HG03571 (cell line): Measurements from ENCODE around the gene SIRT7.
A peak's percentile ranks its signal among the peaks of the same experiment; 100 is the strongest.

Experiments
- ATAC-seq: cut with Tn5 transposase; IDR thresholded peaks from one replicate; pipeline ENCODE4 v1.9.1; 2021; ENCODE audit not compliant: unreplicated experiment

Gene SIRT7

DNA sequence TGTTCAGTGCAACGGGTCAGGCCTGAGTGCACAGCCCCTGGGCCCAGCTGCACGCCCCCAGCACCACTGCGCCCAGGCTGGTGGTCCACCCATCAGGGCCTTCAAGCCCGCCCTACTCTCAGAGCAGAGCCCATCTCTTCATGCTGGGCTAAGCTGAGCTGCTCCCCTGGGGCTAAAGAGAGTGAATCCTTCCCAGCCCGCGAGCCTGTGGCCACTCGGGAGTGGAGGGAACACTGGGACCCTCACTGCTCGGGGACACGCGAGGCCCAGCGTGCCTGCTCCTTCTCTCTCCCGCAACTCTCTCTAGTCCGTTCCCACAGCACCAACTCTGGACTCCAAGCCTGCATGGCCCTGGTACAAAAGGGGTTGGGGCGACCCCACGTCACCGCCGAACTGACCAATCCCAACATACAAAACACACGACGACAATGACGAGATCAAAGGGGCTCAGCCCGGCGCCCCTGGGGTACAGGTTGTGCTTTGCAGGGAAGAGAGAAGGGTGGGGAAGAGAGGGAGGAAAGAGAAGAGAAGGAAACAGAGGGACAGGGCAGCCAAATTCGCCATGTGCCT is 4.1 kb upstream of the SIRT7 start:
- ATAC-seq, result no peak

DNA sequence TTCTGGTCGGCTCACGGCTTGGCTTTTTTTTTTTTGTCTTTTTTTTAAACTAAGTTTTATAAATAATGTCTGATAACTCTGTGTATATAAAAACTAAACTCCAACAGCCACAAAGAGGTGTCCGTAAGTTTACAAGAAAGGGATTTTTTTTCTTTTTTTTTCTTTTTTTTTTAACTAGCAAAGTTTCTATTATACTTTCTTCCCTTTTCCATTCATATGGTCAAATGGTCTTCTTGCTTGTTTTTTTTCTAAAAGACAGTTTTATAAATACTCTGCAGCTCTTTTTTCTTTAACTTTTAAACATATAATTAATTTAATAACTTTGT is 3.5 kb upstream of the SIRT7 start:
- ATAC-seq, result no peak

DNA sequence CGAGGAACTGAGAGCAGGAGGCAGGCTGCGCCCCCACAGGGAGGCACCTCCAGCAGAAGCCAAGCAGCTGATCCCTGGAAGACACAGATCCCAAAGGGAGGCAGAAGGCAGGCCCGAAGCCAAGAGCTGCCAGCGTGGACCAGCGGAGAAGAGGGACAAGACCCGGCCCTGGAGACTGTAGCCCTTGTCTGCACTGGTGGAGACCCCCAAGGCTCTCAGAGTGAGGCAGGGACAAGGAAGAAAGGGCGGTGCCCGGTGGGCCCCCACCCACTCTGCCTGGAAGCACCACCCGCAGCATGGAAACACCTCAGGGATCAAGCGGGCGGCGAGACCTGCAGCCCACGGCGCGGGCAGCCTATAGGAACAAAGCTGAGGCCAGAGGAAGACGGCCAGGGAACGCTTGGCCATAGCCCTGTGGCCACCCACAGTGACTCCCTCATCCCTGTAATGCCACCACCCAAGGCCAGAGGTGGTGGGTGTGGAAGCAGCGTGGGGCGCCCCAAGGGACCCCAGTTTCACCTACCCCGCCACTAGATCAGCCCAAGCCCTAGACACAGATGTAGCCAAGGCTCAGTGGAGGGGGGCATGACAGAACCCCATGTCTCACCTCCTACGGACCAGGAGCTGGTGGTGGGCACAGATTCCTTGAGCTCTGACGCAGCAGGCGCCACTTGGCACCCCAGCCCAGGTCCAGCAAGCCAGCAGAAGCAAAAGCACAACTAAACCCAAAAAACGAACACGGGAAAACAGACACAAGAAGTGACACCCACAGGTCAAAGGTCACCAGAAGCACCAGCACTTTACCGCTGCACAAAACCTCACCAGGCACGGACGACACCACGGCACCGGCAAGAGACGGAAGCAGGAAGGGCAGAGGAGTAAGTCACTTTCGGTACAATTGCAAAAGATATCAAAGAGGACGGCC is 2.9 kb upstream of the SIRT7 start:
- ATAC-seq, result no peak

DNA sequence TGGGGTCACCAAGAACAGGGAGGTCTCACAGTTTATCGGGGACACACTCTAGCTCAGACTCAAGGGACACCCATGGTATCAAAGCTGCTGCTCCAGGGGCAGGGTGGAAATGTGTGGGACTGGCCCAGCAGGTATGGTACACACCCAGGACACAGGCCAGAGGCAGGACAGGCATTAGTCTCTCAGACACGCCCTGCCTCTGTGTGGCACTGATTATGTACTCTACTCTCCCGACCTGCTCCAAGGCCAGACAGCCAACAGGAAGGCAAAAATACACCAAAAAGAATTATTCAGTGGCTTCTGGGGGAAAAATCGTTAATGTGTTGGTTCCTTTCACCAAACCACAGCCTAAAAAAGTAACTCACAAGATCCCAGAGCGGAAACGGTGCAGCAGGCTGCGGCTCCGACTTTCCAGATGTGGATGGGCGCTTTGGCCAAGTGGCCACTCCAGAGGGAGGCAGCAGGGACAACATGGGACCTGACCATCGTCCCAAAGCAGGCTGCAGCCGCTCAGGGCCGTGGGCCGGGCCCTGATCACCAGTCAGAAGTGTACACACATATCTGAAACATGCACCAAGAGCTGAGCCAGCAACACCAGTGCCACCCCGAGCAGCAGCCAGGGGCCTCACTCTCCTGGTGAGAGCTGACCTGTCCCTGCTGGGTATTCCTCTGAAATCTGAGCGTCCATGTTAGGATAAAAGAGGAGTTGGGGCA is 1.0 kb upstream of the SIRT7 start:
- ATAC-seq, result no peak

DNA sequence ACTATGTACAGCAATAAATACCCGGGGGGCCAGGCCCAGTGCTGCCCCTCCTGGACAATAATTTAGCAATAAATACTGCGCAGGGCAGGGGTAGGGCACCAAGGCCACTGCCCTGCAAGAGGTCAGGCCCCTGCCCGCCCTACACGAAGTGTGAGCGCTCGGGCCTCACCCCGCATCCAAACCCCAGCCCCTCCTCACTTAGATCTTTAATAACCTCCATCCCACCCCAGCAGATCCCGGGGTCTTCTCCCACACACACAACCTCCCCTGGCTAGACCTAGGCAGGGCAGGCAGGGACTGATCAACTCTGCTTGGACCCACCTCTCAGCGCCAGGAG is 325 bp upstream of the SIRT7 start:
- ATAC-seq, result peak; percentile 7

DNA sequence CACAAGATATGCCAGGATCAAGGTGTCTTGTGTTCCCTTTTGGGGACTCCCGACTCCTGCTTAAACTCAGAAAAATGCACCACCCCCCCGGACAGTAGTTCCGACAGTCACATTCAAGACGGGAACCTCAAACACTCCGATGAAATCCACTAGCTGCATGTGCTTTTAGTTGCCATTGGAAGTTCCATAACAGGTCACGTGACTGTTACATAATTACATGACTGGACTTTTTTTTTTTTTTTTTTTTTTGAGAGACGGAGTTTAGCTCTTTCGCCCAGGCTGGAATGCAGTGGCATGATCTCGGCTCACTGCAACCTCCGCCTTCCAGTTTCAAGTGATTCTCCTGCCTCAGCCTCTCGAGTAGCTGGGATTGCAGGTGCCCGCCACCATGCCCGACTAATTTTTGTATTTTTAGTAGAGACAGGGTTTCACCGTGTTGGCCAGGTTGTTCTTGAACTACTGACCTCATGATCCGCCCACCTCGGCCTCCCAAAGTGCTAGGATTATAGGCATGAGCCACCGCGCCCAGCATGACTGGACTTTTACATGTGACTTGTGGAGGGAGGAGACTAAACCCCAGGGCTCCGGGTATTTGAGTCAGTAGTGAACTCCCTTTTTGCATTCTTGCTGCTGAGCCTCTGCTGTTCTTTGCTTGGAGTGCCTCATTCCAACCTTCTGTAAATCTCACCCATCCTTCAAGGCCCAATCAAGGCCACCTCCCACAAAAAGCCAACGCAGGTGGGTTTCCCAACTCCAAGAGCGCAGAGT is 1.6 kb downstream of the SIRT7 start:
- no peak for ATAC-seq

DNA sequence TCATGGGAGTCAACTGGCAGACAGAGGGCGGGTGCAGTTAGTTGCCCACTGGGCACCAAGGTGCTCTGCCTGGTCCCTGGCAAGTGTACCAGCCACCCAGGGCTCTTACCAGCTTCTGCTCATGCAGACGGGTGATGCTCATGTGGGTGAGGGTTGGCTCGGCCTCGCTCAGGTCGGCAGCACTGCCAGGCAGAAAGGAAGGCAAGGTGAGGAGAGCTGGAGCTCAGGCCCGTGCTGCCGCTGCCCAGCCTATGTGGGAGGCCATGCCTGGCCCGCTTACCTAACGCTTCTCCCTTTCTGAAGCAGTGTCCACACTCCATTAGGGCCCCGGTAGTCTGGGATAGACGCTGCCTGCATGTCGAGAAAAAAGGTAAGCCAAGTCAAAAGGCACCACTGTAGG is 2.6 kb downstream of the SIRT7 start:
- ATAC-seq, result no peak

DNA sequence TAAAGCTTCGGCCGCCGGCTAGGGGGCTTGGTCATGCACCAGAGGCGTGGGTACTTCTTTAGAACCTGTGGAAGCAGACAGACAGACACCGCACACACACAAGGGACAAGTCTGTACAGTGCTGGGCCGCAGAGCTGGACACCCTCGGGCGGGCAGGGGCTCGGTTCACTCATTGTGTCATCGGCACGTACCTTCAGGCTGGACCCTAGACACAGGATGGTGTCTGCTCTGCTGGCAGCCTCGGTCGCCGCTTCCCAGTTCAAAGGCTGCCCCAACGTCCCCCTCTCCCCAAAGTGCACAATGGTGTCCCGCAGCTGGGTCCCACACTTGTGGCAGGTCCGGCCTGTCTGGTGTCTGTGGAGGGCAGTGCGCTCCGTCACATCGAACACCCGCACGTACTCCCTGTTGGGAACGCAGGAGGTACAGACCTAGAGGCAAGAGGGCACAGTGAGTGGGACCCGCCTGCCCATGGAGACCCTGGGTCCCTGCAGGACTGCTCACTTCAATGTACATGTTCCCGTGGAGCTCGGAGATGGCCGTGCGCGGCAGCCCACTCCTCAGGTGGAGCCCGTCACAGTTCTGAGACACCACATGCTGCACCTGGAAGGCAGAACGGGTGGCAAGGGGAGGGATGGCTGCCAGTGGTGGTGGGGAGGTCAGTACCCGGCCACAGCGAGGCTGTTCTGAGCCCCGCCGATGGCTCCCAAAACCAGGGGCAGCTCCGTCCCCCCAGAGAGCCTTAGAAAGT is 3.7 kb downstream of the SIRT7 start:
- no peak for ATAC-seq

DNA sequence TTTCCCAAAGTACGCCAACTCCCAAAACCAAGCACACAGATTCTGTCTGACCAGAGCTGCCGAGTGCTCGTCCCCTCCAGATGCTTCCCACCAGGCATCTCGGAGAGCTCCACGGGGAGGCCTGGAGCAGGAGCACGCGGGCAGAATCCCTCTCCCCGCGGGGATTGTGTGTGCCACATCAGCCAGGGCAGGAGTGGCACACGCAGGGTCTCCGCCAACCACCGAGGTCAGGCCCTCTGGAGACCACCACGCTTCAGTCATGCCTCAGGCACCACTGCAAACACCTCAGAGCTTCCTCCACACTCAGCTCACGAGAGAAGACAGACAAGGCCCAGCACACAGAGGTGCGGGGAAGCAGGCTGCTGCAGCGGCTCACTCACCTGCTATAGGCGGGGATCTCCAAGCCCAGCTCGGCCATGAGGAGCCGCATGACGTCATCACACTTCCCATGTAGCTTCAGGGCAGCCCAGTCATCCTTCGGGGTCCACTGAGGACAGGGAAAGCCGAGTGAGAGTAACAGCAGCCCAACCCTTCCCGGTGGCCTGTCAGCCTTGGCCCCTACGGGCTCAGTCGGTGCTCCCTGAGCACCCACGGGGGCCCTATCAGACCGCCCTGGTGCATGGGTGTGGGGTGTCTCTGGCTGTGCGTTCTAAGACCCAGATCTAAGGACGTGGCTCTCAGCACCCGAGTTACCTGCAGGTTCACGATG is 4.4 kb downstream of the SIRT7 start:
- ATAC-seq, result no peak

DNA sequence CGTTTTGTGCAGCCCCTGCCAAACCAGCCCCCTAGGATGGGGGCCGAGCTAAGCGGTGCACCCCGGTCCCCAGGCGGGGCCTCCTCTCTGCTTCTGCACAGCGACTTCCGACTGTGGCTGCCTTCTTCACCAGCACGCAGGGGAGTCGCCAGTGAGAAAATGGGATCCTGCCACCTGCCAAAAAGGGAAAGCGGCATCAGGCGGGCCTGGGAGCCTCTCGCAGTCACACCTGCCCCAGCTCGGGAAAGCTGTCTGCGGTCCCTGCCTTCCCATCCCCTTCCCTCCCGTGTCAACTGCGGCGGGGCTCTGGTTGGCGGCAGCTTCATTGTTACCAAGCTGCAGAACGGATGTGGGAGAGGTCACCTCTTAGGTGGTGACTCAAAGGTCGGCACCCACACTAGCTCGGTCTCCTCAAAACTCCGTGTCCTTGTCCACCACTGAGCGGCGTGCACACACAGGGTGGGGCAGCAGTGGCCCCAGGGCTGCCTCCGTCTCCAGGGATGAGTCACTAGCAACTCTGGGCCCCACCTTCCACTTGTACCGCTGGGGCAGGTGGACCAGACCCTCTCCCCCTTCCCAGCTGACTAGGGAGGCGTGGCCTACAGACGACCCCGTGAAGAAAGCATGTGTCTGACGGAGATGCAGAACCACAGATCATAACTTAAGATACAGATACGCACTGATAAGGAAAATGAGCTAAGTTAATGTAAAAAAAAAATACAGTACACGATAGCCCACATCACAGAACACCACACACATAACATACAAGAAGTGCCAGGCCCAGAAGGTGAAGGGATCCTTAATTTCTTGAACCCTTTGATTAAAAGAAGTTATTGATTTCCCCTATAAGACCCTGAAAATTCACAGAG is 5.3 kb downstream of the SIRT7 start:
- ATAC-seq, result no peak

DNA sequence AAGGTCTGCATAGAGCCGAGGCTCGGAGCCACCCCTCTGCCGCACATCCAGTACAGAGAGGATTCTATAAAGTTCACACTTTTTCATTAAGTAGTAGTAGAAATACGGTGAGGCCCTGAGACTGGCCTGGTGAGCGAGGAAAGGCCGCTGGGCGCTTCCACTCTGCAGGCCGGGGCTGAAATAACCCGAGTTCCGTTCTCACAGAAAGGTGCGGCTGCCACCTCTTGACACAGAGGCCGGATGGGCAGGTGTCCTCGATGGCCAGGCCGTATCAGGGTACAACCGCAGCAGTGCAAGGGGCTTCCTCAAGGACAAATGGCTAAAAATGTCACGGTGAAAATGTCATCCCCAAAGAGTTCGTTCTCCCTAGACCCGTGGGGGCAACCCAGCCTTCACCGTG is 6.0 kb downstream of the SIRT7 start:
- ATAC-seq, result no peak

DNA sequence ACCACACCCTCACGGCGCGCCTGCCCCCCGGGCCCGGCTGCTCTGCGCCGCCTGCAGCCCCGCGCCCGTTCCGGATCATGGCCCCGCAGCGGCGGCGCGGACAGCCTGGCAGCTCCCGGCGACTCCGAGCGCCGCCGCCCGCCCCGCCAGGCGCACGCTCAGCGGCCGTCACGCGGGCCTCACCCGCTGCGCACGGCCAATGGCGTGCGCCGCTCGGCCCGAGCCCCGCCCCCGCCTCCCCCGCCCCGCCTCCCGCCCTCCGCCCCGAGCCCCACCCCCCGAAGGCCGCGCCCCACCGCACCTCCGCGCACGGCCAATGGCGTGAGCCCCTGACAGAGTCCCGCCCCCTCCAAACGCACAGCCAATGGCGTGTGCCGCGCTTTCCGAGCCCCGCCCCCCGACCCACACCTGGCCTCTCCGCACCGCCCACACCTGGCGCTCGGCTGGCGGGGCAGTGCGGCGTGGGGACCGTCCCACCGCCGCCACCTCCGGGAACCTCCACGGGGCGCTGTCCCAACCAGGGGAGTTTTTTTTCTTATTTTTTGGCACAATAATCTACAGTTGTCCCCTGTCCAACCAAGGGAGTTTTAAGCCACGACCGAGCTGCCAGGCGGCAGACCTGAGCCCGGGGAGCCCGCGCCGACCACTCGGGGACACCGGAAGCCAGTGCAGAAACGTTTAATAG is 6.6 kb downstream of the SIRT7 start, which contains the start of gene PCYT2:
PCYT2 (minus strand) TSS at position 123 of the 685 bp plus-strand sequence; CDS start at position 79, 44 bp downstream.
- peak; percentile 55 for ATAC-seq

DNA sequence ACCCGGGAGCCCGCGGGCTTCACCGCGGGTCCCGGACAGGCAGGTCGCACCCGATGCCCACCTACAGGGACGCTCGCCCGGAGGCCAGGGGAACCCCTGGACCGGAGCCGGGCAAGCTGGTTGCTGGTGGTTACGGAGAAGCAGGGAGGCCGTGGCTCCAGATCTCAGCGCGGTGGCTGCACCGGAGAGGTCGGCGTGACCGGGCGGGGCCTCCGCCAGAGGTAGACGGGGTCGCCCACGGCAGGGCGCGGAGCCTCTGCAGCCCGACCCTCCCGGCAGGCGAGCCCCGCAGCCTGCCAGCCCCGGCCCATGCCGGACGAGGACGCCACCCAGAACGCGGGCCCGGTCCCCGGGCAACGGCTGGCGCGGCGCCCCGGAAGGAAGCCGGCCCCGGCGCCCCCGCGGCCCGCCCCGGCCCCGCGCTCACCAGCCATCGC is 7.1 kb downstream of the SIRT7 start:
- peak; percentile 18 for ATAC-seq

DNA sequence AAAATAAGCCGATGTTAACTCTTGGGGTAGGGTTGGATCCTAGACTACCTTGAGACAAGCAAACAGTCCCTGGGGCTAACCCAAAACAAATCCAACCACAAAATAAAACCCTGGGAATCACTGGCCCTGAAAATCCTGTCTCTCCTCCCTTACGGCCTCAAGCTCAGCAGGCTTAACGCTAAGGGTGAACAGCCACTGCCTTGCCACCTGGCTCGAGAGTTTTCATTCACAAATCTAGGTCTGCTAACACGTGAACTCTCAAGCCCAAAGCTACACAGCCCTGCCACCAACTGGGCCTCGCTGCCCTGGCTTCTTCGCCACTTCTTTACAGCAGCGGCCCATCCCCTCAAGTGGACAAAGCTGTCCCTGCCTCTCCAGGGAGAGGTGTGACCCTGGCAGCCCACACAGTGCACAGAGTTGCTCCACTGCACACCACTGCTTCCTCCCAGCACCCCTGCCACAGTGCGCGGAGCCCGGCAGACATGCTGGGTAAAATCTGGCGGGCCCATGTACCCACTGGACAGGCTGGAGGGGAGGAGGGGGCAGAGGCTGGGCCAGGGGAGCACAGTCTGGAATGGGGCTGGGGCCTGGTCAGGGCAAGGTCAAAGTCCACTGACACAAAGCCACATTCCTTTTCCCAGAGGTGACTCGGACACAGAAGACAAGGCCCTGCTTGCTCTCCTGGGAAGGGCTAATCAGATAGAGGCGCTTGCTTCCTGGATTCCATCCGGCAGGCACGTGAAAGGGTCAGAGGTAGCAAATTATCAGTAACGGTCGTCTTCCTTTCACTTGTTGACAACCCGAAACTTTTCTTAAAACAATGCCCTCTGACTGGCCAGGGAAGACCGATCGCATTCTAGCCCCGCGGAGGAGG is 7.8 kb downstream of the SIRT7 start:
- ATAC-seq, result no peak

DNA sequence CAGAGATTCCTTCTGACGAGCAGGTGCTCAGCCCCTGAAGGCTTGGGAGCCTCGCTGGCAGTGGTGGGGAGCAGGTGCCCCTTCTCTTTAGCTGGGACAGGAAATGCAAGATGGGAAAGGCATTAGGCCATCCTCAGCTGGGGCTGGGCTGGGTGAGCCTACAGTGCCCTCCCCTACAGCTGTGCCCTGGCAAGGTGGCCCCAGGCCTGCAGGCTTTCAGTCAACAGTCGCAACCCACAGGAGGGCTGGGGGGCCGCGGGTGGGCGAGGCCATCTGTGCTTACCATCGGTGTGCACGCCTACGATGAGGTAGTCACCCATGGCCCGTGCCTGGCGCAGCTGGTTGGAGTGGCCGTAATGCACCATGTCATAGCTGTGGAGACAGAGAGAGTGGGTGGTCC is 8.7 kb downstream of the SIRT7 start:
- no peak for ATAC-seq

DNA sequence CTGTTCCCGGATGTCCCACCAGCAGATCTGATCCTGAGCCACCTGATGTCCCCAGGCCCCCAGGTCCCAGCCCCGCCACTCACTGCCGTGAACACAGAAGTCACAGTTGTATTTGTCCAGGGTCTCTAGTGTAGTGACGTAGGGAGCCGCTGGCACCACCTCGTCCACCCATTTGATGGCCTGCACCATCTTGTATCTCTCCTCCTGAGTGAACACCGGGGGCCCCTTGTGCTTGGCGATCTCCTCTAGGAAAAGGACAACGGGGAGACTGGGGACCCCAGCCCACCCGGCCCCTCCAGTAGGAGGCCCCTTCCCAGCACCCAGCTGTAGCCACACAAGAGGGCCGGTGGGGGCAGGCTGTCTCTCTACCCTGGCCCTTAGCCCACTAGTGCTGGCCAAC is 9.2 kb downstream of the SIRT7 start:
- no peak for ATAC-seq
